KMS-11 (cell line): ENCODE data around the gene KIF6.

Experiments
- H2AFZ ChIP-seq: fragments of 200-600 bp; sonication (generic); 2 replicates; pipeline ENCODE4 v1.6.1; 2016; ENCODE audit warnings: antibody characterized with exemption, mixed run types, low read depth
- H3K27ac ChIP-seq: fragments of 200-600 bp; sonication (generic); 2 replicates; pipeline ENCODE4 v1.6.1; 2016; ENCODE audit warnings: mild to moderate bottlenecking, mixed run types
- H3K27me3 ChIP-seq: fragments of 200-600 bp; sonication (generic); 2 replicates; pipeline ENCODE4 v1.6.1; 2017; ENCODE audit warnings: mild to moderate bottlenecking, low read depth, mixed run types, moderate library complexity; ENCODE audit not compliant: insufficient read depth
- H3K36me3 ChIP-seq: fragments of 200-600 bp; sonication (generic); 2 replicates; pipeline ENCODE4 v1.6.1; 2017; ENCODE audit warnings: mild to moderate bottlenecking, mixed run types; ENCODE audit not compliant: insufficient read depth
- H3K4me1 ChIP-seq: fragments of 200-600 bp; sonication (generic); 2 replicates; pipeline ENCODE4 v1.6.1; 2016; ENCODE audit warnings: mild to moderate bottlenecking, low read depth, mixed run types; ENCODE audit not compliant: poor library complexity, severe bottlenecking
- H3K4me2 ChIP-seq: fragments of 200-600 bp; sonication (generic); 2 replicates; pipeline ENCODE4 v1.7.0; 2016; ENCODE audit warnings: mild to moderate bottlenecking, mixed run types
- H3K4me3 ChIP-seq: fragments of 200-600 bp; sonication (generic); IDR thresholded peaks from 2 replicates; pipeline ENCODE4 v1.6.1; 2017; ENCODE audit warnings: low read depth, low read length, mixed read lengths; ENCODE audit not compliant: insufficient read depth
- H3K79me2 ChIP-seq: fragments of 200-600 bp; sonication (generic); 2 replicates; pipeline ENCODE4 v1.6.1; 2016; ENCODE audit warnings: low read depth, mixed run types; ENCODE audit not compliant: insufficient read depth
- H3K9ac ChIP-seq: fragments of 200-600 bp; sonication (generic); 2 replicates; pipeline ENCODE4 v1.6.1; 2016; ENCODE audit warnings: mild to moderate bottlenecking, mixed run types
- H4K20me1 ChIP-seq: fragments of 200-600 bp; sonication (generic); 2 replicates; pipeline ENCODE4 v1.6.1; 2016; ENCODE audit warnings: mild to moderate bottlenecking, mixed run types; ENCODE audit not compliant: insufficient read depth
- TF ChIP-seq, protein P1 (sequence below): fragments of 200-600 bp; sonication (generic); conservative IDR thresholded peaks from 2 replicates; pipeline ENCODE4 v1.6.1; 2017; ENCODE audit warnings: low read depth, mild to moderate bottlenecking, antibody characterized with exemption, low read length, moderate library complexity, mixed read lengths

The KIF6 gene

DNA sequence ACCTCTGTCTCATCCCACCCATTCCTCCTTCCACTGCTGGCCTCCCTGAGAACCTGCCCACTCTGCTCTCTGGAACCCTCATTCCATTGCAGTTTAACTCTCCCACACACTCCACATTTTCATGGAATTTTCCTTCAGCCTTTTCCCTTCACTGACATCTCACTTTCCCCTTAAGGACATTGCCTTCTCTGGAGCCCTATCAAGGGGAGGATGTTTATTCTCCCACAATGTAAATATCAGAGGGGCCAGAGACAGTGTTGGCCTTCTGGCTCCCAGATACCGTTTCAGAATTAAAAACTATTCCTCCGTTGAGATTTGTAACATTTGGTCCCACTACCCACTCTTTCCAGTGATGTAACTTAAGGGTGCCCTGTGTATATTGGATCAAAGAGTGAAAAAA lies 203.2 kb downstream of the KIF6 start:
- no peak overlapping the region for H3K4me3 ChIP-seq
- H3K4me1 ChIP-seq: no peaks in the 10 kb centered on the region
- no peak overlapping the region for H3K4me2 ChIP-seq
- H3K27ac ChIP-seq: no peak overlapping the region
- H4K20me1 ChIP-seq: no peaks in the 10 kb centered on the region
- no peak overlapping the region for H2AFZ ChIP-seq
- H3K27me3 ChIP-seq: no peaks in the 10 kb centered on the region
- H3K79me2 ChIP-seq: no peaks in the 10 kb centered on the region
- H3K9ac ChIP-seq: no peak overlapping the region
- H3K36me3 ChIP-seq: no peaks in the 10 kb centered on the region
- TF ChIP-seq, protein P1, sequence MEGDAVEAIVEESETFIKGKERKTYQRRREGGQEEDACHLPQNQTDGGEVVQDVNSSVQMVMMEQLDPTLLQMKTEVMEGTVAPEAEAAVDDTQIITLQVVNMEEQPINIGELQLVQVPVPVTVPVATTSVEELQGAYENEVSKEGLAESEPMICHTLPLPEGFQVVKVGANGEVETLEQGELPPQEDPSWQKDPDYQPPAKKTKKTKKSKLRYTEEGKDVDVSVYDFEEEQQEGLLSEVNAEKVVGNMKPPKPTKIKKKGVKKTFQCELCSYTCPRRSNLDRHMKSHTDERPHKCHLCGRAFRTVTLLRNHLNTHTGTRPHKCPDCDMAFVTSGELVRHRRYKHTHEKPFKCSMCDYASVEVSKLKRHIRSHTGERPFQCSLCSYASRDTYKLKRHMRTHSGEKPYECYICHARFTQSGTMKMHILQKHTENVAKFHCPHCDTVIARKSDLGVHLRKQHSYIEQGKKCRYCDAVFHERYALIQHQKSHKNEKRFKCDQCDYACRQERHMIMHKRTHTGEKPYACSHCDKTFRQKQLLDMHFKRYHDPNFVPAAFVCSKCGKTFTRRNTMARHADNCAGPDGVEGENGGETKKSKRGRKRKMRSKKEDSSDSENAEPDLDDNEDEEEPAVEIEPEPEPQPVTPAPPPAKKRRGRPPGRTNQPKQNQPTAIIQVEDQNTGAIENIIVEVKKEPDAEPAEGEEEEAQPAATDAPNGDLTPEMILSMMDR: no peak

DNA sequence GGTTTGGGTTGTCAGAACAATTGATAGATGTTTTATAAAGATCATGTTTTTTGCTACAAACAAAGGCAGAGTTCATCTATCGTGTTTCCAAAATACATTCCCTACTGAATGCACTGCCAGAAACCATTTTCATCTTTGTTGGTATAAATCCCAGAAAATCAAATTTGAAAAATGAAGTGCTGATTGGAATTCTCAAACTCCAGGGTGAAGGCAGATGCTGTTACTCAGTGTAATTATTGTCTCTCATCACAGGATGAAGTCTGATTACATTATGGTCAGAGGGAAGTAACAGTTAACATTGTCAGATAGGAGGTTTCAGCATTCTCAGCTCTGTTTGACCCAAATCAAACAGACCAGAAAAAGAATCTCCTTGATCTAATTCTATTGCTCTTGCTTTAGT lies 204.3 kb downstream of the KIF6 start:
- H3K4me3 ChIP-seq: no peak overlapping the region
- no peak overlapping the region for H3K4me2 ChIP-seq
- H3K27ac ChIP-seq: no peak overlapping the region
- no peaks in the 10 kb centered on the region for H4K20me1 ChIP-seq
- no peak overlapping the region for H3K9ac ChIP-seq
- no peaks in the 10 kb centered on the region for H3K79me2 ChIP-seq
- H2AFZ ChIP-seq: no peak overlapping the region
- no peaks in the 10 kb centered on the region for H3K36me3 ChIP-seq
- no peaks in the 10 kb centered on the region for H3K4me1 ChIP-seq
- H3K27me3 ChIP-seq: no peaks in the 10 kb centered on the region
- TF ChIP-seq, protein P1: no peak

DNA sequence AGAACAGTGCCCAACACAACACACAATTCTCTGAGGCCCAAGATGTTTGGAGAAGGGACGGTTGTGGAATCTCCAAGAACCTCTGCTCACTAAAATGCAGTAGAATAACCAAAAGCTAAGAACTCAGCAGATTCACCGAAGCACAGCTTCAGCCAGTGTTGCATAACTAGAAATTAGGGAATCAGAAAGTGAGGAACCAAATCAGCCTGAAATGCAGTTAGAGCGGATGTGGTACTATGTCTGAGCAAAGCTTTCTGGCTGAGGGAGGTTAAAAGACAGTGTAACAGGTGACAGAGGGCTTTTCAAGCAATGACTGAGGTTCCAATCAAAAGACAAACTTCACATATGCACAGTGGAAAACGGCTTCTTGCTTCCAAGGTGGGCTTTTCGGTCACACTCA lies 204.8 kb downstream of the KIF6 start:
- Histone ChIP-seq H4K20me1 (no peaks in the 10 kb centered on the region), H3K79me2 (no peaks in the 10 kb centered on the region), H3K4me1 (no peaks in the 10 kb centered on the region), H3K4me2 (no peak overlapping the region), H3K9ac (no peak overlapping the region), H3K4me3 (no peak overlapping the region), H2AFZ (no peak overlapping the region), H3K36me3 (no peaks in the 10 kb centered on the region), H3K27ac (no peak overlapping the region), H3K27me3 (no peaks in the 10 kb centered on the region)
- TF ChIP-seq, protein P1: no peak

DNA sequence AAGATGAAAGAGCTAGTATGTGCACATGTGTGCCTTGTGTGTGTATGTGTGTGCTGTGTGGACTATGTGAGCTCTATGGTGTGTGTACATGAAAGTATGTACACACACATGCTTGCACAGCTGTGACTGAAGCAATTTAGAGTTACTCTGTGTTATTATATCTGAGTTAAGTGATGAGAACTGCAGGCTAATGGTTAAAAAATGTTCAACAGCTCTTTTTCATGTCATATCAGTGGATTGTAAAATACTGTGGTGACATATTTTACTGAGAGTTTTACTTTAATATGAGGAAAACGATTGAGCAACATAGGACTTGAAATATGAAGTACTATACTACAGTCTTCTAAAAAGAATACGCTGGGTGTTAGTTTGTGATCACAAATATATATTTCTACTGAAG lies 207.0 kb downstream of the KIF6 start:
- Histone ChIP-seq H3K27me3 (no peaks in the 10 kb centered on the region), H3K4me3 (no peak overlapping the region), H2AFZ (no peak overlapping the region), H4K20me1 (no peaks in the 10 kb centered on the region), H3K36me3 (no peaks in the 10 kb centered on the region), H3K9ac (no peak overlapping the region), H3K4me1 (no peaks in the 10 kb centered on the region), H3K27ac (no peak overlapping the region), H3K4me2 (no peak overlapping the region), H3K79me2 (no peaks in the 10 kb centered on the region)
- TF ChIP-seq, protein P1: no peak

DNA sequence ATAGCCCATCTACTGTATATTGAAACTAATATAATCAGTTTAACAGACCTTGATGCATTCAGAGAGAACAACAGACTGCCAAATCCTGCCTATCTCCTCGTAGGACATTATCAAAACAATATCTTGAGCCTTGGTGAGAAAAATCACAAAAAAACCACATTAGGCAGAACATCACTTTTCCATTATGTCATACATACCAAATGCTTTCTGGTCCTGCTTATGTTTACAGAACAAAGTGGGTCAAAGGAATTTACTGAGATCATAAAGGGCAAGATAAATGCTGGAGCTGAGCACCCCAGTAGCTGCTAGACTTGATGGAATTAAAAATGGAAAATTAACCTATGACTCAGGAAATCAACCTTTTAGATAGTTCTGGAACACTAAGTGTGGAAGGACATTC lies 207.5 kb downstream of the KIF6 start:
- no peaks in the 10 kb centered on the region for H3K4me1 ChIP-seq
- H4K20me1 ChIP-seq: no peaks in the 10 kb centered on the region
- H3K79me2 ChIP-seq: no peaks in the 10 kb centered on the region
- no peak overlapping the region for H2AFZ ChIP-seq
- no peak overlapping the region for H3K4me2 ChIP-seq
- no peak overlapping the region for H3K27ac ChIP-seq
- no peak overlapping the region for H3K9ac ChIP-seq
- no peak overlapping the region for H3K4me3 ChIP-seq
- no peaks in the 10 kb centered on the region for H3K27me3 ChIP-seq
- TF ChIP-seq, protein P1: no peak
- H3K36me3 ChIP-seq: no peaks in the 10 kb centered on the region
